GM12874 (cell line): ENCODE results near the gene SNCAIP.

Experiments
- TF ChIP-seq, protein P1 (sequence below): IDR thresholded peaks from 2 replicates; pipeline ENCODE4 v1.5.1; 2011; ENCODE audit warnings: low read depth, mild to moderate bottlenecking, control low read depth, low read length, moderate library complexity; ENCODE audit not compliant: insufficient read depth

SNCAIP gene

DNA sequence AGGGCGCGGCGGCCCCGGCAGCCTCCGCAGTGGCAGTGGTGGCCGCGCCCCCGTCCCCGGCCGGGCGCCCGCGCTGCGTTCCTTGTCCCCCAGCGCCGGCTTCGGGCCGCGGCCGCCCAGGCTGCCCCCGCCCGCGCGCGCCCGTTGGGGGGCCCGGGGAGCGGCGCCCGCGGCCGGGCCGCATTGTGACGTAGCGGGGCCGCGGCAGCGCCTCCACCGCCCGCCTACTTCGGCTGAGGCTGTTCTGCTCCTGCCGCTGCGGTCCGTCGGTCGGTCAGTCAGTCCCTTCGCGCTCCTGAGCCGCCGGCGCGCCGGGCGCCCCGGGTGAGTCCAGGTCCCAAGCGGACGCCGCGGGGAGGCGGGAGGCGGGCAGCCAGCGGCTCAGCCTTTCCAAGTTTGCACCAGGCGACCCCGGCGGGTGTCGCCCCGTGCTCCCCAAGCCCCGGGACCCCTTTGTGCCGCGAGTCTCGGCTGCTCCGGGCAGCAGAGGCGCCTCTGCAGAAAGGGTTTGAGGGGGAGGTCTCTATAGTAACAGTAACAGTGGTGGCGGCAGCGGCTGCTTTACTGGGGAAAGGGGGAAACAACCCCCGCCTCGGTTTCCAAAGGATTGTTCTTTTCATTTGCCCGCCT, at the start of gene SNCAIP:
Gene SNCAIP (plus strand): TSS at position 277 of the 630 bp plus-strand sequence. CDS start 78,898 bp downstream, outside the sequence.
- TF ChIP-seq, protein P1, sequence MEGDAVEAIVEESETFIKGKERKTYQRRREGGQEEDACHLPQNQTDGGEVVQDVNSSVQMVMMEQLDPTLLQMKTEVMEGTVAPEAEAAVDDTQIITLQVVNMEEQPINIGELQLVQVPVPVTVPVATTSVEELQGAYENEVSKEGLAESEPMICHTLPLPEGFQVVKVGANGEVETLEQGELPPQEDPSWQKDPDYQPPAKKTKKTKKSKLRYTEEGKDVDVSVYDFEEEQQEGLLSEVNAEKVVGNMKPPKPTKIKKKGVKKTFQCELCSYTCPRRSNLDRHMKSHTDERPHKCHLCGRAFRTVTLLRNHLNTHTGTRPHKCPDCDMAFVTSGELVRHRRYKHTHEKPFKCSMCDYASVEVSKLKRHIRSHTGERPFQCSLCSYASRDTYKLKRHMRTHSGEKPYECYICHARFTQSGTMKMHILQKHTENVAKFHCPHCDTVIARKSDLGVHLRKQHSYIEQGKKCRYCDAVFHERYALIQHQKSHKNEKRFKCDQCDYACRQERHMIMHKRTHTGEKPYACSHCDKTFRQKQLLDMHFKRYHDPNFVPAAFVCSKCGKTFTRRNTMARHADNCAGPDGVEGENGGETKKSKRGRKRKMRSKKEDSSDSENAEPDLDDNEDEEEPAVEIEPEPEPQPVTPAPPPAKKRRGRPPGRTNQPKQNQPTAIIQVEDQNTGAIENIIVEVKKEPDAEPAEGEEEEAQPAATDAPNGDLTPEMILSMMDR, result no peak

DNA sequence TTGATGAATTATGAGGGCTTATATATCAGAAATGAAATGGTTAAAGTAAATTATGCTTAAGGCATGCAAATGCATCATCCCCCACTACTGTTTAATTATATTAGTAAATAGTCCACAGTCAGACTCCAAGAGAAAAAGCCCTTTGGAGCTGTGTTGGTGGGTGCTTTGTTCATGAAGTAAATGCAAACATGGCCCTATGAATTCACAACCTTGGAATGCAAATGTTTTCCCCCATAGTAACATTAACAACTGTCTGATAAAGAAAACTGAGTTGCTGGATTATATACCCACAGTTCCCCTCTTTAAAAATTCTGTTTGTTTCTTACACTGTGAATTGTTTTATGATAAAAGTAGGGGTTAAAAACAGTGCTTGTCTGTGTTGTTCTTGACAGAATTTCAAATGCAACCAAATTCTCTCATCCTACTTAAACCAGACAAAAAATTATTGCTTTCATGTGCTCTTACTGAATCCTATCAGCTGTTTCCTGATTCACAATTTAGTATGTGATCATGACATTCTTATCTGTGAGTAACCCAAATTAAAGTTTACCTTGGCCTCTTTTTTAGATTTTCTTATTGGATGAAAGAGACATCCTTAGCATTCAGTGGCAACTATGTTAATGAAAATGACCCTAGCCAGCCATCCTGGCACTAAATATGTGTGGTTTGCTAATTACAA, 48.5 kb upstream of the SNCAIP start:
- TF ChIP-seq, protein P1, result no peak

DNA sequence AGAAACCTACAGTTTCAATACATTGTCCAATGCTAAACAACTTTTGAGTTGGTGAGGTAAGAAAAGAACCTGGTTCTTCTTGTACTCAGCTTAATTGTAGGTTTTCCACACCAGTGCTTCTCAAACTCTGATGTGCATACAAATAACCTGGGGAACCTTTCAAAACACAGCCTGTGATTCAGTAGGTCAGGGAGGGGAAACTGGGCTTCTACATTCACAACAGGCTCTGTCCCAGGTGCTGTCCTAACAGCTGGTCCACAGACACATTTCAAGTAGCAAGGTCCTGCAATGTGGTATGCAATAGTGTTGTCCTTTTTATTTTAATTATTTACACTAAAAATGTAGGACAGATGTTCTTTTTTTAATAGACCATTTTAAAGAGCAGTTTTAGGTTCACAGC, 47.4 kb upstream of the SNCAIP start:
- TF ChIP-seq, protein P1, result no peak

DNA sequence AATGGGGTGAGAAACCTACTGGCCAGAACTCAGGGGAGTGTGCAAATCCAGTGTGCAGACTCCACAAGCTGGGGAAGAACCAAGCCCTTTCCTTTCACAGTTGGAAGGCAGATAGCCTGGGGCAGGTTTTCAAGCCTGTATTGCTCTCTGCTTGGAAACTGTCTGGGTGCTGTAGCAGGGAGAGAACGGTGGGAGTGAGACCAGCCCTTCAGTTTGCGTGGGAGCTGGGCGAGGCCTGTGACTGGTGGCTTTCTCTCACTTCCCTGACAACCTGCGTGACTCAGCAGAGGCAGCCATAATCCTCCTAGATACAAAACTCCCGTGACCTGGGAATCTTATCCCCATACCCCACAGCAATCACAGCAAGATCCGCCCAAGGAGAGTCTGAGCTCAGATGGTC, 44.9 kb upstream of the SNCAIP start:
- TF ChIP-seq, protein P1, result no peak

DNA sequence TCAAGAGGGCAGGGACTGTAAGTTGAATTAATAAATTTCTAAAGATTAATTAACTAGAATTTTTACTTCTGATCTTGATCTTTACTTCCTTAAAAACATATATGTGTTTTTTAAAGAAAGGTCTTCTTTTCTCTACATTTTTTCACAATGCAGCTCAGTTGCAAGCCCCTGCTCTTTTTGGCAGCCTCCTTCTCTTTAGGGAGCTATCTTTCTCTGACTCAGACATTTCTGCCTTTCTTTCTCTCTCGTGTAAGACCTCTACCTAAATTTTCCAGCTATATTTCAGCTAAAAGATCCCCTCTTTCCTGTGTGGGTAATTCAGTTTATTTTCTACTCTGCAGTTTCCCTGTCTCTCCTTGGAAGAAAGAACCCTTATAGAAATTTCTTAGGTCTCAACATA, 38.3 kb upstream of the SNCAIP start:
- TF ChIP-seq, protein P1, result no peak

DNA sequence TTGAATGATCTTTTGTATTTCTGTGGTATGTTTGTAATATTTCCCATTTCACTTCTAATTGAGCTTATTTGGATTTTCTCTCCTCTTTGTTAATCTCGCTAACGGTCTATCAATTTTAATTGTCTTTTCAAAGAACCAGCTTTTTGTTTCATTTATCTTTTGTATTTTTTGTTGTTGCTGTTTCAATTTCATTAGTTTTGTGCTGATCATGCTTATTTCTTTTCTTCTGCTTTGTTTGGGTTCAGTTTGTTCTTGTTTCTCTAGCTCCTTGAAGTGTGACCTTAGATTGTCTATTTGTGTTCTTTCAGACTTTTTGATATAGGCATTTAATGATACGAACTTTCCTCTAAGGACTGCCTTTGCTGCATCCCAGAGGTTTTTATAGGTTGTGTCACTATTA, 28.4 kb upstream of the SNCAIP start:
- TF ChIP-seq, protein P1, result no peak

DNA sequence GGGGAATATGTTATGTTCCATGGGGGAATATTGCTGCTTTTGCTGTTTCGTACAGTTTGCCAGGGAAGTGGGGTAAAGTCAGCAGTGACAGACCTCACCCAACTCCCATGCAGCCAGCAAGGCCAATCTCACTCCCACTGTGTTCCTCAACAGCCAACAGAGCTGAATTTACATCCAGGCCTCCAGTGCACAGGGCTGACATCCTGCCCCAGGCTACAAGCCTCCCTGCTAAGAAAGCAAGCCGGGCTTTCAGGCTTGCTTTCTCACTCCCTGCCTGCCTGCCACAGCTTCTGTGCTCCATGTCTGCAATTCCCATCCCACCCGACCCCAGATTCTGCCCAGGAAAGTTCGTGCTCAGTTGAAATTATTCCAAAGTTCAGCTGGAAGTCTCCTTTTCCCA, 25.5 kb upstream of the SNCAIP start:
- TF ChIP-seq, protein P1, result no peak
